NCI-H2227 treated with DMSO at 0.1 percent for 48 hours (cell line): Measurements from ENCODE around the gene ITFG2.
"Not testable (repeated sequence)": the region's sequence is repeated elsewhere in the genome, so short reads cannot be mapped to it uniquely, and the experiment has no call there.

Experiments
- DNase-seq: peaks from one replicate; lab custom pipeline; 2025; lab: John Stamatoyannopoulos, UW

The ITFG2 gene

GRCh38 chr12:2863402-2863801, 50.9 kb downstream of the ITFG2 start:
- not testable (repeated sequence) for DNase-seq

GRCh38 chr12:2864198-2864597, 51.7 kb downstream of the ITFG2 start:
- DNase-seq: no peak

DNA sequence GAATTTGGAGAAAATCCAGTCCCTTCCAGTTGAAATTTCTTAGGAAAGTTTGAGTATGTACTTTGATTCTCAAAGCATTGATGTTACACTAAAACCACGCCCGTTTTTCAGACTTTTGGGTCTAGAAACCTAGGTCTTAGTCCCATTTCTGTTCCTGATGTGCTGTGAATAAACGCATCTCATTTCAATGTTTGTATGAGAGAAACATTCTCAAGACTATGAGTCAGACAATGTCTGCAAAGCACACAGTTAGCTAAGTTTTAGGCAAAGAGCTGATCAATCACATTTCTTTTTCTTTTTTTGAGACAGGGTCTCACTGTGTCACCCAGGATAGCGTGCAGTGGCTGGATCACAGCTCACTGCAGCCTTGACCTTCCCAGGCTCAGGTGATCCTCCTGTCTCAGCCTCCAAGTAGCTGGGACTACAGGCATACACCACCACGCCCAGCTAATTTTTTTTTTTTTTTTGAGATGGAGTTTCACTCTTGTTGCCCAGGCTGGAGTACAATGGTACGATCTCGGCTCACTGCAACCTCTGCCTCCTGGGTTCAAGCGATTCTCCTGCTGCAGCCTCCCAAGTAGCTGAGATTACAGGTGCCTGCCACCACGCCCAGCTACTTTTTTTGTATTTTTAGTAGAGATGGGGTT, 56.6 kb downstream of the ITFG2 start:
- not testable (repeated sequence) for DNase-seq
